ENCODE data around the gene RIMBP2. TPM values are rescaled to one million over a fixed set of nuclear protein-coding genes. Genes with fewer than 3 reads are reported as not detected.

RIMBP2 gene
- total and polyA plus RNA-seq, 9 of the 15 experiments (the other 6 are each of a cell fraction or from before 2014, with no cell fraction given): not detected

- TF ChIP-seq GTF2B (IDR thresholded peaks at IDR 0.05; ENCODE audit: extremely low read depth, insufficient read length): no peak
- TF ChIP-seq UBTF (IDR thresholded peaks at IDR 0.05; ENCODE audit: borderline replicate concordance in 1 of 2, low read depth in 2 of 2, low read length in 2 of 2): no peak
- TF ChIP-seq SAFB2 (IDR thresholded peaks at IDR 0.05; ENCODE audit: borderline replicate concordance, low read depth, low read length, severe bottlenecking): no peak
- no peak for TF ChIP-seq CCNT2 (IDR thresholded peaks at IDR 0.05; ENCODE audit: borderline replicate concordance, extremely low read depth, insufficient read length, low read depth, low read length)
- no peak for TF ChIP-seq HNRNPLL (IDR thresholded peaks at IDR 0.05; ENCODE audit: low read depth, low read length, poor library complexity, severe bottlenecking)
- no peak for TF ChIP-seq MTA2 (IDR thresholded peaks at IDR 0.05; ENCODE audit: low read depth)
- TF ChIP-seq U2AF2 (optimal IDR thresholded peaks at IDR 0.05; ENCODE audit: low read depth, low read length): no peak
- TF ChIP-seq GTF2A2 (tag; IDR thresholded peaks at IDR 0.05): no peak
- no peak for TF ChIP-seq ARHGAP35 (IDR thresholded peaks at IDR 0.05; ENCODE audit: partially characterized antibody)
- TF ChIP-seq ARID1B (IDR thresholded peaks at IDR 0.05): no peak
Observed at GRCh38 chr12:130489293-130489692, 226.8 kb downstream of the RIMBP2 start (continued).

All from K562 (cell line).